Vagina (tissue), 2 donors: ENCODE results near the gene MIF.

Experiments
- POLR2A ChIP-seq, 2 donors: fragments of 450-650 bp; IDR thresholded peaks; one replicate each; pipeline ENCODE4 v1.6.1; 2017; ENCODE audit warnings: antibody characterized with exemption in 2 of 2, mild to moderate bottlenecking in 2 of 2, moderate library complexity in 2 of 2
- TF ChIP-seq, protein P1 (sequence below), 3 experiments: fragments of 450-650 bp in 2 of 3; fragments of 200-600 bp in 1 of 3; sonication (generic) in 1 of 3; IDR thresholded peaks; one replicate each; pipeline ENCODE4 v1.5.1; 2017 to 2019; ENCODE audit warnings: antibody characterized with exemption in 3 of 3, mild to moderate bottlenecking in 2 of 3, moderate library complexity in 2 of 3

- TF ChIP-seq, protein P1, sequence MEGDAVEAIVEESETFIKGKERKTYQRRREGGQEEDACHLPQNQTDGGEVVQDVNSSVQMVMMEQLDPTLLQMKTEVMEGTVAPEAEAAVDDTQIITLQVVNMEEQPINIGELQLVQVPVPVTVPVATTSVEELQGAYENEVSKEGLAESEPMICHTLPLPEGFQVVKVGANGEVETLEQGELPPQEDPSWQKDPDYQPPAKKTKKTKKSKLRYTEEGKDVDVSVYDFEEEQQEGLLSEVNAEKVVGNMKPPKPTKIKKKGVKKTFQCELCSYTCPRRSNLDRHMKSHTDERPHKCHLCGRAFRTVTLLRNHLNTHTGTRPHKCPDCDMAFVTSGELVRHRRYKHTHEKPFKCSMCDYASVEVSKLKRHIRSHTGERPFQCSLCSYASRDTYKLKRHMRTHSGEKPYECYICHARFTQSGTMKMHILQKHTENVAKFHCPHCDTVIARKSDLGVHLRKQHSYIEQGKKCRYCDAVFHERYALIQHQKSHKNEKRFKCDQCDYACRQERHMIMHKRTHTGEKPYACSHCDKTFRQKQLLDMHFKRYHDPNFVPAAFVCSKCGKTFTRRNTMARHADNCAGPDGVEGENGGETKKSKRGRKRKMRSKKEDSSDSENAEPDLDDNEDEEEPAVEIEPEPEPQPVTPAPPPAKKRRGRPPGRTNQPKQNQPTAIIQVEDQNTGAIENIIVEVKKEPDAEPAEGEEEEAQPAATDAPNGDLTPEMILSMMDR (IDR thresholded peaks at IDR 0.05) = no peak
- TF ChIP-seq POLR2A (IDR thresholded peaks at IDR 0.05) = no peak
Observed at GRCh38 chr22:23903328-23903971, 9.3 kb downstream of the MIF start.
